Uterus (tissue), 2 donors: ENCODE measurements around the gene GSPT1.

Experiments
- POLR2A ChIP-seq, 2 donors: fragments of 450-650 bp; IDR thresholded peaks; one replicate each; pipeline ENCODE4 v1.6.1; 2016; ENCODE audit warnings: antibody characterized with exemption in 2 of 2, mild to moderate bottlenecking in 1 of 2, moderate library complexity in 1 of 2
- TF ChIP-seq, protein P1 (sequence below), 4 experiments: fragments of 200-600 bp in 2 of 4; fragments of 450-650 bp in 2 of 4; sonication (generic) in 2 of 4; IDR thresholded peaks; one replicate each; pipeline ENCODE4 v1.5.1; 2016 to 2019; ENCODE audit warnings: antibody characterized with exemption in 4 of 4, mild to moderate bottlenecking in 2 of 4, moderate library complexity in 1 of 4

GRCh38 chr16:11916524-11917285 lies 949 bp upstream of the GSPT1 start:
- no peak for TF ChIP-seq POLR2A (IDR thresholded peaks at IDR 0.05)
- TF ChIP-seq, protein P1, sequence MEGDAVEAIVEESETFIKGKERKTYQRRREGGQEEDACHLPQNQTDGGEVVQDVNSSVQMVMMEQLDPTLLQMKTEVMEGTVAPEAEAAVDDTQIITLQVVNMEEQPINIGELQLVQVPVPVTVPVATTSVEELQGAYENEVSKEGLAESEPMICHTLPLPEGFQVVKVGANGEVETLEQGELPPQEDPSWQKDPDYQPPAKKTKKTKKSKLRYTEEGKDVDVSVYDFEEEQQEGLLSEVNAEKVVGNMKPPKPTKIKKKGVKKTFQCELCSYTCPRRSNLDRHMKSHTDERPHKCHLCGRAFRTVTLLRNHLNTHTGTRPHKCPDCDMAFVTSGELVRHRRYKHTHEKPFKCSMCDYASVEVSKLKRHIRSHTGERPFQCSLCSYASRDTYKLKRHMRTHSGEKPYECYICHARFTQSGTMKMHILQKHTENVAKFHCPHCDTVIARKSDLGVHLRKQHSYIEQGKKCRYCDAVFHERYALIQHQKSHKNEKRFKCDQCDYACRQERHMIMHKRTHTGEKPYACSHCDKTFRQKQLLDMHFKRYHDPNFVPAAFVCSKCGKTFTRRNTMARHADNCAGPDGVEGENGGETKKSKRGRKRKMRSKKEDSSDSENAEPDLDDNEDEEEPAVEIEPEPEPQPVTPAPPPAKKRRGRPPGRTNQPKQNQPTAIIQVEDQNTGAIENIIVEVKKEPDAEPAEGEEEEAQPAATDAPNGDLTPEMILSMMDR (IDR thresholded peaks at IDR 0.05) = no peak
